Measurements from ENCODE around the gene GSTT2.
"Not testable (repeated sequence)": the region's sequence is repeated elsewhere in the genome, so short reads cannot be mapped to it uniquely, and the experiment has no call there.

The GSTT2 gene

GRCh38 chr22:23993581-23994177 is 13.7 kb downstream of the GSTT2 start:
- H3K4me1 ChIP-seq (ENCODE audit: insufficient read depth, low read length); H3K36me3 ChIP-seq (ENCODE audit: insufficient read depth, low read length); H3K9me3 ChIP-seq (ENCODE audit: control insufficient read depth, insufficient read depth, low read length); H3K9ac ChIP-seq (ENCODE audit: low read depth, low read length): not testable (repeated sequence)

DNA sequence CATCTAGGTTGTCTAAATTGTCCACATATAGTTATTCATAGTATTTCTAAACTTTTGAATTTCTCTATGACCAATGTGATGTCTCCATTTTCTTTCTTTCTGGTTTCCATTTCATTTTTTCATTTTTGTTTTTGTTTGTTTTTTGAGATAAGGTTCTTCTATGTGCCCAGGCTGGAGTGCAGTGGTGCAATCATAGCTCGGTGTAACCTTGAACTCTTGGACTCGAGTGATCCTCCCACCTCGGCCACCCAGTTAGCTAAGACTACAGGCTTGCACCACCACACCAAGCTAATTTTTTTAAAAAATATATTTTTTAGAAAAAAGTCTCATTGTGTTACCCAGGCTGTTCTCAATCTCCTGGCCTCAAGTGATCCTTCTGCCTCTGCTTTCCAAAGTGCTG is 17.2 kb downstream of the GSTT2 start:
- peaks cover 4% of the 10 kb centered on the region; the same call in 1 of the 2 replicates for H3K4me1 ChIP-seq (ENCODE audit: insufficient read depth, low read length)
- H3K9me3 ChIP-seq (ENCODE audit: control insufficient read depth, insufficient read depth, low read length): no peaks in the 10 kb centered on the region
- H3K9ac ChIP-seq (ENCODE audit: low read depth, low read length): no peak overlapping the region
- H3K36me3 ChIP-seq (ENCODE audit: insufficient read depth, low read length): no peaks in the 10 kb centered on the region

DNA sequence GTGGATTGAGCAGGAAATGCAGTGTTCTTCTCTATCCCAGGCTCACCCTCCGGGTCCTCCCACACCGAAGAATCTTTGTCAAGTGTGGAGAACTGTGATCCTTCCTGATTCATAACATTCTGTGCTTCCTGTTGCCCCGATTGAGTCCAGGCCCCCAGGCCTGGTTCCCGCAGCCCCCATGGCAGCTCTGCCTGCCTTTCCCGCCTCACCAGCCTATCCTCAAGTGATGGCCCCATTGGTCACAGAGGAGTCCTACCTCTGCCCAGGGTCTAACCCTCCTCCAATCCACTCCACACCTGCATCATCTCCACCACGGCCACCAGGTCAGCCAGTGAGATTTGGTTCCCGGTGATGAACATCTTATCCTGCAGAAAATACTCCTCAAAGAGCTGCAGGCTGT is 19.8 kb downstream of the GSTT2 start:
- not testable (repeated sequence) for H3K9me3 ChIP-seq (ENCODE audit: control insufficient read depth, insufficient read depth, low read length); H3K9ac ChIP-seq (ENCODE audit: low read depth, low read length); H3K4me1 ChIP-seq (ENCODE audit: insufficient read depth, low read length); H3K36me3 ChIP-seq (ENCODE audit: insufficient read depth, low read length)

DNA sequence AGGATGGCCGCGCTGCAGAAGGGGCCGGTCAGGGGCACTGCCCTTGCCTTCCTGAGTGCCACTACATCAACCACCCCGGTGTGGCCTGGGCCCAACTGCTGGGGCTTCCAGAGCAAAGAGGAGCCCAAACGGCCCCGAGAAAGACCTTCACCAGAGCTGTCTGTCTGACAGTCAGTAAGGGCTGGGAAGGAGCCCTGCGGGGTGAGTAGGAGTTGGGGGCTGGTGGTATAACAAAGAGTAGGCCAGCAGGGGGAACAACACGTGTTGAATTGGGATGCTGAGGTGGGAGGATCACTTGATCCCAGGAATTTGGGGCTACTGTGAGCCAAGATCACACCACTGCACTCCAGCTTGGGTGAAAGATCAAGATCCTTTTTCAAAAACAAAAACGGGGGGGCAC is 21.4 kb downstream of the GSTT2 start:
- no peak overlapping the region for H3K9ac ChIP-seq (ENCODE audit: low read depth, low read length)
- H3K36me3 ChIP-seq (ENCODE audit: insufficient read depth, low read length): no peaks in the 10 kb centered on the region
- peaks cover 4% of the 10 kb centered on the region; the same call in 1 of the 2 replicates for H3K4me1 ChIP-seq (ENCODE audit: insufficient read depth, low read length)
- no peaks in the 10 kb centered on the region for H3K9me3 ChIP-seq (ENCODE audit: control insufficient read depth, insufficient read depth, low read length)

DNA sequence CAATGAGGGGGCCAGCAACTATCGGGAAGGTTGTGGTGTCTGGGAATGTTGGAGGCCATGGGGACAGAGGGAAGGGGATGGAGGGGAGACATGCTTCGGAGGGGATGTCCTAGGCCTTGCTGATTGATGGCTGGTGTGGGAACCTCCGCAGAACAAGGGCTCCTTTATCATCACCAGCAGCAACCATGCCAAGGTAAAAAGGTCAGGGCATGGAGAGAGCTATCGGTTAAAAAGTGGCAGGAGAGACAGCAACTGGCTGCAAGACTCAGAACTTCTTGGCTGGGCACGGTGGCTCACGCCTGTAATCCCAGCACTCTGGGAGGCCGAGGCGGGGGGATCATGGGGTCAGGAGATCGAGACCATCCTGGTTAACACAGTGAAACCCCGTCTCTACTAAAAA is 22.3 kb downstream of the GSTT2 start:
- H3K36me3 ChIP-seq (ENCODE audit: insufficient read depth, low read length): no peaks in the 10 kb centered on the region

GRCh38 chr22:24002851-24003250 is 22.9 kb downstream of the GSTT2 start:
- Histone ChIP-seq H3K4me1 (ENCODE audit: insufficient read depth, low read length) (peaks cover 4% of the 10 kb centered on the region; the same call in 1 of the 2 replicates), H3K36me3 (ENCODE audit: insufficient read depth, low read length) (no peaks in the 10 kb centered on the region), H3K9me3 (ENCODE audit: control insufficient read depth, insufficient read depth, low read length) (no peaks in the 10 kb centered on the region)

More for the DNA sequence above, 22.3 kb downstream of the GSTT2 start:
- H3K9me3 ChIP-seq (ENCODE audit: control insufficient read depth, insufficient read depth, low read length): no peaks in the 10 kb centered on the region
- peaks cover 4% of the 10 kb centered on the region; the same call in 1 of the 2 replicates for H3K4me1 ChIP-seq (ENCODE audit: insufficient read depth, low read length)
- no peak overlapping the region for H3K9ac ChIP-seq (ENCODE audit: low read depth, low read length)

GRCh38 chr22:24003887-24004286 is 24.0 kb downstream of the GSTT2 start:
- Histone ChIP-seq H3K36me3 (ENCODE audit: insufficient read depth, low read length) (no peaks in the 10 kb centered on the region), H3K4me1 (ENCODE audit: insufficient read depth, low read length) (peaks cover 4% of the 10 kb centered on the region; the same call in 1 of the 2 replicates), H3K9ac (ENCODE audit: low read depth, low read length) (no peak overlapping the region)

More at GRCh38 chr22:24002851-24003250, 22.9 kb downstream of the GSTT2 start:
- no peak overlapping the region for H3K9ac ChIP-seq (ENCODE audit: low read depth, low read length)

DNA sequence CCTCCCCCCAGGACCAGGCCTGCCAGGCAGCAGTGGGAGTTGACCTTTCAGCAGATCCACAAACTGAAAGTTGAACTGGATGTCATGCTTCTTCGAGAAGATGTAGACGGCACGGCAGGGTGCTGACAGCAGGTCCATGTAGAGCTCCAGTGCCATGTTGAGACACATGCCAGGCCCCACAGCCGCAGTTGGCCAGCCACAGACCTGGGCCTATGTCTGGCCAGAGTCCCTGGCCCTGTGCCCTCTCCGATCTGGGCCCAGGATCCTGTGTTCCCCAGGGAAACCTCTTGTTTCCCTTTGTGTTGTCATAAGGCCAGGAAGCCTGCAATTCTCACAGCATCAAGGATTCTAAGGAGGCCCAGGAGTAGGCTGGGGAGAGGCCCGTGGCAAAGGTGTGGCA is 25.3 kb downstream of the GSTT2 start, which contains the start of gene GSTT4:
GSTT4 (minus strand) TSS at position 253 of the 400 bp plus-strand sequence; CDS start at position 156, 97 bp downstream.
- Histone ChIP-seq H3K9me3 (ENCODE audit: control insufficient read depth, insufficient read depth, low read length) (no peaks in the 10 kb centered on the region; the same call in 1 of the 2 replicates), H3K36me3 (ENCODE audit: insufficient read depth, low read length) (no peaks in the 10 kb centered on the region), H3K9ac (ENCODE audit: low read depth, low read length) (no peak within 1 kb of the TSS), H3K4me1 (ENCODE audit: insufficient read depth, low read length) (peaks cover 4% of the 10 kb centered on the region; the same call in 1 of the 2 replicates)

More at GRCh38 chr22:24003887-24004286, 24.0 kb downstream of the GSTT2 start:
- no peaks in the 10 kb centered on the region for H3K9me3 ChIP-seq (ENCODE audit: control insufficient read depth, insufficient read depth, low read length)

- H3K9me3 ChIP-seq (ENCODE audit: control insufficient read depth, insufficient read depth, low read length): no peaks in the 10 kb centered on the region; the same call in 1 of the 2 replicates
- peaks cover 2% of the 10 kb centered on the region; the same call in 1 of the 2 replicates for H3K4me1 ChIP-seq (ENCODE audit: insufficient read depth, low read length)
- H3K9ac ChIP-seq (ENCODE audit: low read depth, low read length): no peak overlapping the region
- no peaks in the 10 kb centered on the region for H3K36me3 ChIP-seq (ENCODE audit: insufficient read depth, low read length)
Measured at GRCh38 chr22:24006207-24006913, 26.4 kb downstream of the GSTT2 start.

DNA sequence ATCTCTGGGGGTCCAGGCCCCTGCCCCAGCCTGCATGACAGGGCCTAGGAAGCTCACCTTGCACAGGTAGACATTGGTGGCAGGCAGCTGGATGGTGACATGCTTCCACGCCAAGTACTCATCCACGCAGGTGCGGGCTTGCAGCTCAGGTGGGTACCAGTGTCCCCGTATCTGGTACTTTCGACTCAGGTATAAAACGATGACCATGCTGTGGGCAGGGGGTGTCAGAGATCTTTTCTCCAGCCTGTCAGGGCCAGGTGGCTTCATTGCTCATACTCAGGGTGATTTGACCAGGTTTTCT is 26.9 kb downstream of the GSTT2 start:
- H3K36me3 ChIP-seq (ENCODE audit: insufficient read depth, low read length): no peaks in the 10 kb centered on the region
- no peaks in the 10 kb centered on the region; the same call in 1 of the 2 replicates for H3K9me3 ChIP-seq (ENCODE audit: control insufficient read depth, insufficient read depth, low read length)
- H3K9ac ChIP-seq (ENCODE audit: low read depth, low read length): no peak overlapping the region
- no peaks in the 10 kb centered on the region; the same call in 1 of the 2 replicates for H3K4me1 ChIP-seq (ENCODE audit: insufficient read depth, low read length)

DNA sequence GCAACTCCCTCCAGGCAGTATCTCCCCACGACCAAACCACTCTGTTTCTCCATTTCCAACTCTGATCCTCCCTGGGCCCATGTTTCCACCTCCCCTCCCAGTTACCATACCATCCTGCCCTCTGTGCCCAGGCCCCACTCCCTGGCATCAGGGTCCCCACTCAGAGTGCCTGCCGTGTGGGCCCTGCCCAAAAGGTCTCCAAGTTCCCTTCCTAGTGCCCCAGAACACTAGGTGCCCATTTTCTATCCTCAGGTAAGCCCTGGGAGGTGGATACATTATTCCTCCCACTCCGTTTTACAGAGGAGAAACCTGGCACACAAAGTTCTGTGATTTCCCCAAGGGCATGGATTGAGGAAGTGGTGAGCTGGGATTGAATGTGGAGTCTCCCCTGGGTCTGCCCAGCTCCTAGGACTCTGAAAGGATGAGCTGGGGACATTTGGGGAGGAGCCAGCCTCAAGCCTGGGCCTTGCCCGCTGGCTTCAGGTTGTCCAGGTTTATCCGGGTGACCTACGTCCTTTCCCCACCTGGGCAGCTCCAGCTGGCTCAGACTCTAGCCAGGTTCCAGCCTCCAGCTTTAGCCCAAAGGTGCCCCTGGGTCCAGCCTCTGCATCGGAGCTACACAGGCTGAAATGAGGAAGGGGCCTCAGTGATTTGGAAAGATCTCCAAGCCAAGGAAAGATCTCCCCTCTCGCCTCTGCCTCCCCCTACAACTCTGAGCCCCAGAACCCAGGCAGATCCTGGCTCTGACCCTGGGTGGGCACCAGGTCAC is 27.5 kb downstream of the GSTT2 start:
- Histone ChIP-seq H3K9ac (ENCODE audit: low read depth, low read length) (no peak overlapping the region), H3K4me1 (ENCODE audit: insufficient read depth, low read length) (no peaks in the 10 kb centered on the region), H3K9me3 (ENCODE audit: control insufficient read depth, insufficient read depth, low read length) (no peaks in the 10 kb centered on the region; the same call in 1 of the 2 replicates), H3K36me3 (ENCODE audit: insufficient read depth, low read length) (no peaks in the 10 kb centered on the region)

- Histone ChIP-seq H3K4me1 (ENCODE audit: insufficient read depth, low read length) (no peaks in the 10 kb centered on the region), H3K9me3 (ENCODE audit: control insufficient read depth, insufficient read depth, low read length) (no peaks in the 10 kb centered on the region; the same call in 1 of the 2 replicates), H3K9ac (ENCODE audit: low read depth, low read length) (no peak overlapping the region), H3K36me3 (ENCODE audit: insufficient read depth, low read length) (no peaks in the 10 kb centered on the region)
Measured at GRCh38 chr22:24008022-24008283, 28.0 kb downstream of the GSTT2 start.

GRCh38 chr22:24008381-24009226 is 28.7 kb downstream of the GSTT2 start:
- no peaks in the 10 kb centered on the region for H3K36me3 ChIP-seq (ENCODE audit: insufficient read depth, low read length)
- H3K4me1 ChIP-seq (ENCODE audit: insufficient read depth, low read length): no peaks in the 10 kb centered on the region
- no peaks in the 10 kb centered on the region; the same call in 1 of the 2 replicates for H3K9me3 ChIP-seq (ENCODE audit: control insufficient read depth, insufficient read depth, low read length)
- H3K9ac ChIP-seq (ENCODE audit: low read depth, low read length): no peak overlapping the region
